Measurements from ENCODE around the gene MGAT1. TPM values are rescaled to one million over a fixed set of nuclear protein-coding genes. Genes with fewer than 3 reads are reported as not detected.
"Not testable (repeated sequence)": the region's sequence is repeated elsewhere in the genome, so short reads cannot be mapped to it uniquely, and the experiment has no call there.

Gene MGAT1
- total and polyA plus RNA-seq, 8 donors: 53.4 to 96.3 (median 68.0) TPM

- H3K27me3 ChIP-seq: no peaks in the 10 kb centered on the region
- no peaks in the 10 kb centered on the region for H3K9me3 ChIP-seq
- H3K27ac ChIP-seq: no peak overlapping the region
- 38 to 75% methylated on average over 5 of the region's 5 CpGs for WGBS, 2 donors
- no peak overlapping the region for H3K4me3 ChIP-seq
- DNase-seq (no peak), FAIRE-seq (no peak), ATAC-seq (no peak)
- intact Hi-C loops (cut with DNase I): no loop called here
- no peaks in the 10 kb centered on the region for H3K36me3 ChIP-seq
- H3K4me1 ChIP-seq: no peaks in the 10 kb centered on the region
- TF ChIP-seq CTCF (IDR thresholded peaks at IDR 0.05): no peak
Measured at GRCh38 chr5:180744253-180744652, 58.4 kb downstream of the MGAT1 start.

GRCh38 chr5:180742727-180743126 lies 59.9 kb downstream of the MGAT1 start:
- intact Hi-C loops (cut with DNase I): no loop called here
- WGBS, 2 donors: 61 to 73% methylated on average over 6 of the region's 6 CpGs
- FAIRE-seq (no peak), ATAC-seq (no peak), DNase-seq (no peak)
- H3K9me3 ChIP-seq: no peaks in the 10 kb centered on the region
- H3K36me3 ChIP-seq: no peaks in the 10 kb centered on the region
- H3K27me3 ChIP-seq: no peaks in the 10 kb centered on the region
- H3K4me1 ChIP-seq: no peaks in the 10 kb centered on the region
- H3K4me3 ChIP-seq: no peak overlapping the region
- no peak for TF ChIP-seq CTCF (IDR thresholded peaks at IDR 0.05)
- no peak overlapping the region for H3K27ac ChIP-seq

- H3K27ac ChIP-seq, H3K27me3 ChIP-seq: not testable (repeated sequence)
- 47 to 60% methylated on average over 4 of the region's 4 CpGs for WGBS, 2 donors
Measured at GRCh38 chr5:180740953-180741352, 61.7 kb downstream of the MGAT1 start.

GRCh38 chr5:180739958-180740357 lies 62.6 kb downstream of the MGAT1 start, which contains the start of gene OR2Y1:
TSS of gene OR2Y1 (minus strand) at chr5:180740058. CDS start at chr5:180740058, 0 bp downstream.
- 69 to 82% methylated on average over 2 of the region's 2 CpGs for WGBS, 2 donors
- Histone ChIP-seq H3K27me3 (no peaks in the 10 kb centered on the region), H3K36me3 (no peaks in the 10 kb centered on the region), H3K27ac (no peak within 1 kb of the TSS), H3K4me3 (no peak within 1 kb of the TSS), H3K4me1 (no peaks in the 10 kb centered on the region), H3K9me3 (no peaks in the 10 kb centered on the region)
- no peak for DNase-seq
- FAIRE-seq: no peak
- no peak for TF ChIP-seq CTCF (IDR thresholded peaks at IDR 0.05)
- intact Hi-C loops (cut with DNase I): no loop called here
- ATAC-seq: no peak

More at GRCh38 chr5:180740953-180741352, 61.7 kb downstream of the MGAT1 start:
- H3K4me3 ChIP-seq; ATAC-seq; H3K36me3 ChIP-seq; FAIRE-seq; intact Hi-C loops (cut with DNase I); H3K4me1 ChIP-seq; H3K9me3 ChIP-seq; DNase-seq: not testable (repeated sequence)

GRCh38 chr5:180739271-180739670 lies 63.3 kb downstream of the MGAT1 start:
- Histone ChIP-seq H3K36me3 (no peaks in the 10 kb centered on the region), H3K27me3 (no peaks in the 10 kb centered on the region), H3K4me1 (no peaks in the 10 kb centered on the region), H3K4me3 (no peak overlapping the region), H3K27ac (no peak overlapping the region), H3K9me3 (no peaks in the 10 kb centered on the region)
- no peak for TF ChIP-seq CTCF (IDR thresholded peaks at IDR 0.05)
- 76 to 84% methylated on average over 10 of the region's 10 CpGs for WGBS, 2 donors
- no peak for DNase-seq
- intact Hi-C loops (cut with DNase I): no loop called here
- no peak for ATAC-seq
- FAIRE-seq: no peak

Data from pancreas (tissue), 10 donors.